HCT116 (cell line): ENCODE measurements around the gene HDGF. TPM values are rescaled to one million over a fixed set of nuclear protein-coding genes. Genes with fewer than 3 reads are reported as not detected.

Experiments used
- ATAC-seq: fragments of 200-7000 bp; cut with Tn5 transposase; 2 replicates; pipeline ENCODE4 v1.9.1; 2020; ENCODE audit warnings: mild to moderate bottlenecking, moderate library complexity
- BruUV-seq: library from RNA; stranded (reverse); fragments of 400-500 nt; replicated peaks from 2 replicates; lab custom pipeline; 2021; lab: Mats Ljungman, UMichigan
- CTCF ChIA-PET: fragments of 300-600 bp; sonication (Branson Sonifier 250); formaldehyde crosslinking; loops from one replicate; lab custom pipeline; 2021; ENCODE audit warnings: antibody characterized with exemption; lab: Charles Lee
- POLR2A ChIA-PET: fragments of 300-600, 350-600 bp; sonication (Branson Sonifier 250); formaldehyde crosslinking; loops from one replicate; lab custom pipeline; 2021; ENCODE audit warnings: antibody characterized with exemption; lab: Charles Lee
- RAD21 ChIA-PET, 2 experiments: fragments of 300-600 bp; sonication (Branson Sonifier 250); formaldehyde crosslinking; loops; one replicate each; lab custom pipeline; 2023; ENCODE audit warnings: low total read pairs in 2 of 2; ENCODE audit not compliant: uncharacterized antibody in 2 of 2, unreplicated experiment in 2 of 2, low non-redundant PET in 1 of 2; lab: Charles Lee
- DNase-seq: peaks from one replicate; pipeline ENCODE4 v3.0.0-alpha.2; 2010; ENCODE audit warnings: low read depth, low spot score
- H2AFZ ChIP-seq: fragments of 200-600 bp; shearing (Covaris generic), sonication (generic); 2 replicates; pipeline ENCODE4 v1.6.1; 2017; ENCODE audit warnings: low read depth, mixed run types, mixed read lengths, antibody characterized with exemption, low read length; ENCODE audit not compliant: poor library complexity, severe bottlenecking
- H3K27ac ChIP-seq: 2 replicates; pipeline ENCODE4 v1.5.1; 2012; ENCODE audit warnings: low read depth, low read length
- H3K27me3 ChIP-seq: fragments of 200-600 bp; sonication (generic); 2 replicates; pipeline ENCODE4 v1.6.1; 2016; ENCODE audit warnings: mixed run types, low read length, mixed read lengths; ENCODE audit not compliant: insufficient read depth
- H3K36me3 ChIP-seq, 2 experiments: fragments of 200-500 bp in 1 of 2; fragments of 200-600 bp in 1 of 2; sonication (Bioruptor generic) in 1 of 2; sonication (generic) in 1 of 2; 2 replicates each; pipeline versions ENCODE4 v1.5.1 to v1.6.1; 2014 to 2016; ENCODE audit warnings: low read length in 2 of 2, inconsistent platforms in 1 of 2, mixed read lengths in 1 of 2, mixed run types in 1 of 2; ENCODE audit not compliant: insufficient read depth in 2 of 2, control insufficient read depth in 1 of 2
- H3K4me1 ChIP-seq, 2 experiments: fragments of 200-600 bp in 1 of 2; sonication (generic) in 1 of 2; 2 replicates each; pipeline versions ENCODE4 v1.5.1 to v1.6.1; 2012 to 2017; ENCODE audit warnings: low read length in 2 of 2, inconsistent platforms in 1 of 2, mild to moderate bottlenecking in 1 of 2, mixed read lengths in 1 of 2, mixed run types in 1 of 2, moderate library complexity in 1 of 2; ENCODE audit not compliant: insufficient read depth in 2 of 2, control insufficient read depth in 1 of 2
- H3K4me2 ChIP-seq: fragments of 200-600 bp; sonication (generic); 2 replicates; pipeline ENCODE4 v1.6.1; 2017; ENCODE audit warnings: mixed run types, low read length, mixed read lengths
- H3K4me3 ChIP-seq, 2 experiments: fragments of 200-600 bp in 1 of 2; sonication (generic) in 1 of 2; replicated peaks in 1 of 2; 2 replicates each; pipeline ENCODE4 v1.5.1; 2011 to 2016; ENCODE audit warnings: low read length in 2 of 2, control low read depth in 1 of 2, low read depth in 1 of 2, mild to moderate bottlenecking in 1 of 2, mixed read lengths in 1 of 2, mixed run types in 1 of 2
- H3K79me2 ChIP-seq: fragments of 200-600 bp; sonication (generic); 2 replicates; pipeline ENCODE4 v1.6.1; 2017; ENCODE audit warnings: mild to moderate bottlenecking, mixed run types, low read length, moderate library complexity, mixed read lengths; ENCODE audit not compliant: insufficient read depth
- H3K9ac ChIP-seq: fragments of 200-600 bp; sonication (generic); 2 replicates; pipeline ENCODE4 v1.6.1; 2016; ENCODE audit warnings: low read length, mixed read lengths
- H3K9me2 ChIP-seq: fragments of 200-600 bp; sonication (generic), shearing (Covaris generic); 2 replicates; pipeline ENCODE4 v1.6.1; 2017; ENCODE audit warnings: mixed run types, mild to moderate bottlenecking, moderate library complexity; ENCODE audit not compliant: insufficient read depth
- H3K9me3 ChIP-seq, 2 experiments: fragments of 200-500 bp in 1 of 2; fragments of 200-600 bp in 1 of 2; sonication (Bioruptor generic) in 1 of 2; sonication (generic) in 1 of 2; 2 replicates each; pipeline ENCODE4 v1.6.1; 2014 to 2017; ENCODE audit warnings: low read length in 2 of 2, mixed read lengths in 2 of 2, inconsistent platforms in 1 of 2, low read depth in 1 of 2, mild to moderate bottlenecking in 1 of 2, mixed run types in 1 of 2, moderate library complexity in 1 of 2; ENCODE audit not compliant: control insufficient read depth in 1 of 2, insufficient read depth in 1 of 2
- H4K20me1 ChIP-seq: fragments of 200-600 bp; sonication (generic), shearing (Covaris generic); 2 replicates; pipeline ENCODE4 v1.6.1; 2017; ENCODE audit warnings: mixed run types, mild to moderate bottlenecking, moderate library complexity; ENCODE audit not compliant: insufficient read depth
- ELF1 ChIP-seq: IDR thresholded peaks from 2 replicates; pipeline ENCODE4 v1.6.1; 2012; ENCODE audit warnings: low read depth, borderline replicate concordance
- EZH2 ChIP-seq: fragments of 200-600 bp; sonication (generic); IDR thresholded peaks from 2 replicates; pipeline ENCODE4 v1.6.1; 2017; ENCODE audit warnings: antibody characterized with exemption, mixed run types
- EZH2phosphoT487 ChIP-seq: fragments of 200-600 bp; IDR thresholded peaks from 2 replicates; pipeline ENCODE4 v1.6.1; 2018; ENCODE audit warnings: antibody characterized with exemption, borderline replicate concordance
- FOSL1 ChIP-seq: IDR thresholded peaks from 2 replicates; pipeline ENCODE4 v1.6.1; 2012; ENCODE audit warnings: low read depth
- JUND ChIP-seq: IDR thresholded peaks from 2 replicates; pipeline ENCODE4 v1.6.1; 2012
- POLR2AphosphoS5 ChIP-seq: IDR thresholded peaks from 2 replicates; pipeline ENCODE4 v1.6.1; 2011; ENCODE audit warnings: mild to moderate bottlenecking, low read depth, low read length, moderate library complexity
- RAD21 ChIP-seq: IDR thresholded peaks from 2 replicates; pipeline ENCODE4 v1.6.1; 2012; ENCODE audit warnings: low read depth, mild to moderate bottlenecking
- SP1 ChIP-seq: IDR thresholded peaks from 2 replicates; pipeline ENCODE4 v1.6.1; 2012; ENCODE audit warnings: low read depth
- TCF7L2 ChIP-seq: IDR thresholded peaks from 2 replicates; pipeline ENCODE4 v1.7.0; 2011; ENCODE audit warnings: borderline replicate concordance, inconsistent platforms; ENCODE audit not compliant: insufficient read depth, insufficient read length; ENCODE audit errors: extremely low read depth
- intact Hi-C: fragments of 100-400 bp; cut with micrococcal nuclease; formaldehyde crosslinking; loops from 2 replicates; pipeline ENCODE4 v1.10.0; 2022
- total RNA-seq: library from RNA; stranded (reverse); gene quantifications from one replicate; pipeline ENCODE4 v1.2.1, GENCODE V29; 2021; ENCODE audit not compliant: unreplicated experiment
- TF ChIP-seq, protein P1 (sequence below): IDR thresholded peaks from 2 replicates; pipeline ENCODE4 v1.6.1; 2012; ENCODE audit warnings: low read depth
- TF ChIP-seq, protein P2 (sequence below): IDR thresholded peaks from 2 replicates; pipeline ENCODE4 v1.6.1; 2011; ENCODE audit warnings: mild to moderate bottlenecking, low read length, moderate library complexity; ENCODE audit not compliant: insufficient replicate concordance; ENCODE audit errors: extremely low read depth

The HDGF gene
- total RNA-seq, 1 experiment from 2014 or later, result 304 TPM

DNA sequence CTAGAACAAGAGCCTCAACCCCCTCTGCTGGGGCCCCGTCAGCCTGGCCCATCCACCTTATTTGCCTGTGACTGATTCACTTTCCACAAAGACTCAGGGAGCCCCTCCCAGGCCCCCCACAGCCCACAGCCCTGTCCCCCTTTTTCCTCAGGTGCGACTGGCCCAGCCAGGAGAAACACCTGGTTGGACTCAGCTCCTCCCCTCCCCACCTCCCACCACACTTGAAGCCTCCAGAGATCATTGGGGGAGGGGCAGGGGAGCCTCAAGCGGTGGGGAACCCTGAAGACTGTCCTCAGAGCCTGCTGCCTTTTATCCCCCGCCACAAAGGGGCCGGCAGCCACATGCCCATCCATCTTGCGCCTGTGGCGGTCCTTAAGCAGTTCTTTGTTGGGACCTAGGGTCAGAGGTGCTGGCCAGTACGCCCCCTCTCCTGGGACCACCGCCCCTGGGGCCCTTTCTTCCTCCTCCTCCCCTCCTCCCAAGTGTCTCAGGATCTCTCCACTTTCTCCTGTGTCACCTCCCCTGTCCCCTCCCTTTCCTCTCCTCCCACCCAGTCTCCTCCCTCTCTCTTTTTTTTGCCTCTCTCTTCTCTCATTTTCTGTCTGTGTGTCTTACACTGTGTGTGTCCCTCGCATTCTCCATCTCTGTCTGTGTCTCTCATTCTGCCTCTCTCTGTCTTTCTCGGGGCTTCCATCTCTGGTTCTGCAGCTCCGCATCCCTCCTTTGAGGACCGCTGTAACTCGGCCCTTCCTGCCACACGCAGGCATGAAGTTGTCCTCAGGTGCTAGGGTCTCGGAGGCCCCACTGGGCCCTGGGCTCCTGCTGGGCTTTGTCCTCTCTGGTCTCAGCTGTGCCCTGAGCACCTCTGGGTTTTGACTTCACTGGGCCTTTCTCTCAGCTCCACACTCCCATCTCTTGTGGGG lies 58.3 kb downstream of the HDGF start:
- no TSS peak for BruUV-seq
- peak; percentile 91 for TF ChIP-seq TCF7L2
- peak; percentile 50 for TF ChIP-seq POLR2AphosphoS5
- no peak for TF ChIP-seq RAD21
- TF ChIP-seq, all 23 proteins: peak for 2
- Histone ChIP-seq H3K79me2 (no peaks in the 10 kb centered on the region), H3K36me3 (no peaks in the 10 kb centered on the region), H3K4me1 (peaks cover 55 to 66% of the 10 kb centered on the region in 2 experiments), H2AFZ (no peak overlapping the region), H3K9ac (peak overlapping the region; percentile 55), H3K9me2 (no peaks in the 10 kb centered on the region), H3K27me3 (no peaks in the 10 kb centered on the region), H3K4me3 (peak overlapping the region; percentile 7 to 37; a peak in 3 of 4 replicates), H3K27ac (peak overlapping the region; percentile 72), H3K4me2 (peak overlapping the region; percentile 84), H4K20me1 (no peaks in the 10 kb centered on the region), H3K9me3 (no peaks in the 10 kb centered on the region)
- ATAC-seq (peak; percentile 55), DNase-seq (no peak)
- intact Hi-C loops, result no loop called here
- CTCF ChIA-PET, result interaction anchor here (0.6 to 10.0 kb wide), 4 partner anchors 11 to 197 kb away, joined by 3 to 508 read pairs (median 178); partner anchors contain the start of genes CRABP2, ISG20L2 and METTL25B
- POLR2A ChIA-PET, result interaction anchor here (4.1 kb wide), 1 partner anchor 11 kb away, joined by 36 read pairs; the partner anchor contains the start of gene CRABP2
- RAD21 ChIA-PET, result interaction anchor here in 1 of 2 experiments (0.7 kb wide), 1 partner anchor 13 kb away, joined by 4 read pairs; the partner anchor contains the start of gene CRABP2

DNA sequence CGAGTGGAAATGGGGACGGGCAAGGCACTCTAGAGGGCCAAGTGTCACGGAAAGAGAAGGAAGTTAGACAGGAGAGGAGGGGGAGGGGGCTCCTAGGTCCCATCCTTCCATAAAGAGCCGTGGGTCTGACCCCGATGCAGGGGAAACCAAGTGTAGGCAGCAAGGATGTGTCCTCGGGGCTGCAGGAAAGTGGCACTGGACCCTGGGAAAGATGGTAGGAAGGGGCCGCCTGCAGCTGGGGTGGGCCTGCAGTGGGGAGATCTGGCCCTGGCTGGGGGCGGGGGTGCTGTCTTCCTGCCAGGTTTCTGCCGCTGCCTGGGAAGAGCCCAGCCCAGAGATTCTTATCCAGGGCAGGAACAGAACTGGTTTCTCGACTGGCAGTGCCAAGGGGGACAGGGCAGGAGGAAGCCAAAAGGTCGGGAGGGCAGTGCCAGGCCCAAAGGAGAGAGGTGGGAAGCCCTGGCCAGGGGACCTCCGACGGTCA lies 59.0 kb downstream of the HDGF start:
- Histone ChIP-seq H3K9me3 (no peaks in the 10 kb centered on the region), H3K9me2 (no peaks in the 10 kb centered on the region), H3K27me3 (no peaks in the 10 kb centered on the region), H3K27ac (peak overlapping the region; percentile 72), H3K4me2 (peak overlapping the region; percentile 84), H2AFZ (no peak overlapping the region), H4K20me1 (no peaks in the 10 kb centered on the region), H3K4me3 (peak overlapping the region; percentile 11 to 37; a peak in 3 of 4 replicates), H3K79me2 (no peaks in the 10 kb centered on the region), H3K36me3 (no peaks in the 10 kb centered on the region), H3K4me1 (peaks cover 55 to 67% of the 10 kb centered on the region in 2 experiments), H3K9ac (peak overlapping the region; percentile 55)
- ChIA-PET POLR2A (interaction anchor here (1.0 to 5.0 kb wide), 4 partner anchors 12 to 35 kb away, joined by 3 to 87 read pairs (median 52); partner anchors contain the start of genes CRABP2, ISG20L2 and METTL25B), CTCF (interaction anchor here (5.0 to 10.0 kb wide), 4 partner anchors 15 to 198 kb away, joined by 47 to 508 read pairs (median 207); partner anchors contain the start of genes CRABP2, INSRR, ISG20L2 and METTL25B), RAD21 (interaction anchor here (0.7 to 3.9 kb wide), 3 partner anchors 13 to 14 kb away, joined by 4 to 45 read pairs (median 9); partner anchors contain the start of gene CRABP2 (in 2 of the 2))
- DNase-seq (no peak), ATAC-seq (peak; percentile 12)
- intact Hi-C loops, result no loop called here
- no TSS peak for BruUV-seq
- TF ChIP-seq ELF1 (no peak), EZH2phosphoT487 (no peak), SP1 (no peak), JUND (no peak), EZH2 (no peak), FOSL1 (no peak)
- TF ChIP-seq, protein P1, sequence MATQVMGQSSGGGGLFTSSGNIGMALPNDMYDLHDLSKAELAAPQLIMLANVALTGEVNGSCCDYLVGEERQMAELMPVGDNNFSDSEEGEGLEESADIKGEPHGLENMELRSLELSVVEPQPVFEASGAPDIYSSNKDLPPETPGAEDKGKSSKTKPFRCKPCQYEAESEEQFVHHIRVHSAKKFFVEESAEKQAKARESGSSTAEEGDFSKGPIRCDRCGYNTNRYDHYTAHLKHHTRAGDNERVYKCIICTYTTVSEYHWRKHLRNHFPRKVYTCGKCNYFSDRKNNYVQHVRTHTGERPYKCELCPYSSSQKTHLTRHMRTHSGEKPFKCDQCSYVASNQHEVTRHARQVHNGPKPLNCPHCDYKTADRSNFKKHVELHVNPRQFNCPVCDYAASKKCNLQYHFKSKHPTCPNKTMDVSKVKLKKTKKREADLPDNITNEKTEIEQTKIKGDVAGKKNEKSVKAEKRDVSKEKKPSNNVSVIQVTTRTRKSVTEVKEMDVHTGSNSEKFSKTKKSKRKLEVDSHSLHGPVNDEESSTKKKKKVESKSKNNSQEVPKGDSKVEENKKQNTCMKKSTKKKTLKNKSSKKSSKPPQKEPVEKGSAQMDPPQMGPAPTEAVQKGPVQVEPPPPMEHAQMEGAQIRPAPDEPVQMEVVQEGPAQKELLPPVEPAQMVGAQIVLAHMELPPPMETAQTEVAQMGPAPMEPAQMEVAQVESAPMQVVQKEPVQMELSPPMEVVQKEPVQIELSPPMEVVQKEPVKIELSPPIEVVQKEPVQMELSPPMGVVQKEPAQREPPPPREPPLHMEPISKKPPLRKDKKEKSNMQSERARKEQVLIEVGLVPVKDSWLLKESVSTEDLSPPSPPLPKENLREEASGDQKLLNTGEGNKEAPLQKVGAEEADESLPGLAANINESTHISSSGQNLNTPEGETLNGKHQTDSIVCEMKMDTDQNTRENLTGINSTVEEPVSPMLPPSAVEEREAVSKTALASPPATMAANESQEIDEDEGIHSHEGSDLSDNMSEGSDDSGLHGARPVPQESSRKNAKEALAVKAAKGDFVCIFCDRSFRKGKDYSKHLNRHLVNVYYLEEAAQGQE, result no peak
- TF ChIP-seq, protein P2, sequence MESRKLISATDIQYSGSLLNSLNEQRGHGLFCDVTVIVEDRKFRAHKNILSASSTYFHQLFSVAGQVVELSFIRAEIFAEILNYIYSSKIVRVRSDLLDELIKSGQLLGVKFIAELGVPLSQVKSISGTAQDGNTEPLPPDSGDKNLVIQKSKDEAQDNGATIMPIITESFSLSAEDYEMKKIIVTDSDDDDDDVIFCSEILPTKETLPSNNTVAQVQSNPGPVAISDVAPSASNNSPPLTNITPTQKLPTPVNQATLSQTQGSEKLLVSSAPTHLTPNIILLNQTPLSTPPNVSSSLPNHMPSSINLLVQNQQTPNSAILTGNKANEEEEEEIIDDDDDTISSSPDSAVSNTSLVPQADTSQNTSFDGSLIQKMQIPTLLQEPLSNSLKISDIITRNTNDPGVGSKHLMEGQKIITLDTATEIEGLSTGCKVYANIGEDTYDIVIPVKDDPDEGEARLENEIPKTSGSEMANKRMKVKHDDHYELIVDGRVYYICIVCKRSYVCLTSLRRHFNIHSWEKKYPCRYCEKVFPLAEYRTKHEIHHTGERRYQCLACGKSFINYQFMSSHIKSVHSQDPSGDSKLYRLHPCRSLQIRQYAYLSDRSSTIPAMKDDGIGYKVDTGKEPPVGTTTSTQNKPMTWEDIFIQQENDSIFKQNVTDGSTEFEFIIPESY, result no peak
